Neural cell (in vitro differentiated cells): ENCODE data around the gene CGNL1. TPM values are rescaled to one million over a fixed set of nuclear protein-coding genes. Genes with fewer than 3 reads are reported as not detected.

ENCODE experiments used
- H2AFZ ChIP-seq: fragments of 200-600, 300-800 bp; sonication (generic), shearing (Covaris generic); 2 replicates; pipeline ENCODE4 v1.6.0; 2014; ENCODE audit warnings: low read depth, mild to moderate bottlenecking, antibody characterized with exemption, low read length, moderate library complexity
- H3F3A ChIP-seq: fragments of 200-600 bp; shearing (Covaris generic); 2 replicates; pipeline ENCODE4 v1.6.1; 2016; ENCODE audit warnings: mild to moderate bottlenecking, moderate library complexity, mixed read lengths, antibody characterized with exemption, low read length; ENCODE audit not compliant: insufficient read depth, poor library complexity, severe bottlenecking
- H3K27ac ChIP-seq: fragments of 200-600, 300-800 bp; sonication (generic), shearing (Covaris generic); 2 replicates; pipeline ENCODE4 v1.5.1; 2014; ENCODE audit warnings: mild to moderate bottlenecking, low read length, moderate library complexity
- H3K27me3 ChIP-seq: fragments of 300-800, 200-600 bp; sonication (generic), shearing (Covaris generic); 2 replicates; pipeline ENCODE4 v1.6.0; 2014; ENCODE audit warnings: mild to moderate bottlenecking, low read depth, low read length, moderate library complexity; ENCODE audit not compliant: insufficient read depth
- H3K36me3 ChIP-seq: fragments of 300-800, 200-600 bp; sonication (generic), shearing (Covaris generic); 2 replicates; pipeline ENCODE4 v1.5.1; 2014; ENCODE audit warnings: mild to moderate bottlenecking, antibody characterized with exemption, low read length, moderate library complexity; ENCODE audit not compliant: insufficient read depth
- H3K4me2 ChIP-seq: fragments of 300-800, 200-600 bp; sonication (generic), shearing (Covaris generic); 2 replicates; pipeline ENCODE4 v1.6.0; 2014; ENCODE audit warnings: mild to moderate bottlenecking, low read length
- H3K4me3 ChIP-seq: fragments of 300-800, 200-600 bp; sonication (generic), shearing (Covaris generic); 2 replicates; pipeline ENCODE4 v1.5.1; 2014; ENCODE audit warnings: mild to moderate bottlenecking, low read length, moderate library complexity
- H3K79me2 ChIP-seq: fragments of 200-600 bp; shearing (Covaris generic); replicated peaks from 2 replicates; pipeline ENCODE4 v1.6.0; 2014; ENCODE audit warnings: mild to moderate bottlenecking, low read length, moderate library complexity; ENCODE audit not compliant: insufficient read depth
- H3K9ac ChIP-seq: fragments of 300-800, 200-600 bp; sonication (generic), shearing (Covaris generic); 2 replicates; pipeline ENCODE4 v1.6.1; 2016; ENCODE audit warnings: mild to moderate bottlenecking, low read length, mixed read lengths
- H3K9me2 ChIP-seq: fragments of 200-600 bp; shearing (Covaris generic); 2 replicates; pipeline ENCODE4 v1.6.1; 2016; ENCODE audit warnings: mild to moderate bottlenecking, low read length, mixed read lengths; ENCODE audit not compliant: insufficient read depth
- H3K9me3 ChIP-seq: fragments of 200-600, 300-800 bp; sonication (generic), shearing (Covaris generic); 2 replicates; pipeline ENCODE4 v1.6.1; 2016; ENCODE audit warnings: mild to moderate bottlenecking, mixed run types, low read length, moderate library complexity, mixed read lengths
- H4K20me1 ChIP-seq: fragments of 200-600 bp; shearing (Covaris generic); 2 replicates; pipeline ENCODE4 v1.6.1; 2016; ENCODE audit warnings: mild to moderate bottlenecking, mixed run types; ENCODE audit not compliant: insufficient read depth
- EP300 ChIP-seq: fragments of 450-650 bp; conservative IDR thresholded peaks from 2 replicates; pipeline ENCODE4 v1.6.1; 2014; ENCODE audit warnings: antibody characterized with exemption, mild to moderate bottlenecking, moderate library complexity; ENCODE audit not compliant: poor library complexity, severe bottlenecking
- EZH2 ChIP-seq: fragments of 200-600, 300-800 bp; shearing (Covaris generic), sonication (generic); IDR thresholded peaks from 2 replicates; pipeline ENCODE4 v1.6.1; 2014; ENCODE audit warnings: antibody characterized with exemption, low read length, borderline replicate concordance, mild to moderate bottlenecking; ENCODE audit not compliant: insufficient read depth, poor library complexity, severe bottlenecking
- MXI1 ChIP-seq: fragments of 450-650 bp; conservative IDR thresholded peaks from 2 replicates; pipeline ENCODE4 v1.6.1; 2014; ENCODE audit warnings: antibody characterized with exemption, mild to moderate bottlenecking; ENCODE audit not compliant: poor library complexity, severe bottlenecking
- POLR2AphosphoS5 ChIP-seq: IDR thresholded peaks from 2 replicates; pipeline ENCODE4 v1.6.1; 2012
- RAD21 ChIP-seq: fragments of 450-650 bp; conservative IDR thresholded peaks from 2 replicates; pipeline ENCODE4 v1.6.1; 2014; ENCODE audit warnings: antibody characterized with exemption, mild to moderate bottlenecking, moderate library complexity
- SMC3 ChIP-seq: fragments of 450-650 bp; conservative IDR thresholded peaks from 2 replicates; pipeline ENCODE4 v1.6.1; 2014; ENCODE audit warnings: antibody characterized with exemption, mild to moderate bottlenecking, moderate library complexity; ENCODE audit not compliant: poor library complexity
- TAF1 ChIP-seq: IDR thresholded peaks from 2 replicates; pipeline ENCODE4 v1.6.1; 2012; ENCODE audit warnings: low read depth
- polyA plus RNA-seq: library from polyadenylated mRNA; depleted of rRNA; stranded (reverse); fragments of >200 nt; gene quantifications from 2 replicates; pipeline ENCODE4 v1.2.3, GENCODE V29; 2014
- TF ChIP-seq, protein P1 (sequence below): fragments of 450-650 bp; IDR thresholded peaks from 2 replicates; pipeline ENCODE4 v1.5.1; 2014; ENCODE audit warnings: antibody characterized with exemption, mild to moderate bottlenecking, moderate library complexity; ENCODE audit not compliant: poor library complexity, severe bottlenecking
- TF ChIP-seq, protein P2 (sequence below): IDR thresholded peaks from 2 replicates; pipeline ENCODE4 v1.6.1; 2012; ENCODE audit warnings: borderline replicate concordance

The CGNL1 gene
- polyA plus RNA-seq, 1 donor from 2014 or later = 0.26 TPM

DNA sequence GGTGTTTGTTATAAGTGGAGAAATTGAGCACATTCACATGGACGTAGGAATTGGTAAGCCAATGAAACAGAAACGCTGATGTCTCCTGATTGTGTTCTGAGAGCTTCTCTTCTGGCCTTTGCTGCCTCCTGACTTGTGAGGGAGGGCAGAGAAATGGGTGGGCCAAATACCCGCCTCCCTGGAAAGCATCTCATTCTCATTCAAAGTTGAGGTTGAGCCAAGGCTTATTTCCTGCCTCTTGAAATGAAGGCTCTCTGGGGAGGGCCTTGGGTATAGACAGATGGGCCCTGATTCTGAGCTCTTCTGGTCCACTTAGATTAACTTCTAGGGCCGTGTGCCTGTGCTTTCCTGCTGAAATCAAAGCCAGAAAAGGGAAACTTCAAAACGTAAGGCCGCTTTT lies 158.0 kb downstream of the CGNL1 start:
- Histone ChIP-seq H3F3A (no peaks in the 10 kb centered on the region), H3K4me3 (no peak overlapping the region), H2AFZ (no peak overlapping the region), H3K36me3 (no peaks in the 10 kb centered on the region), H3K79me2 (no peaks in the 10 kb centered on the region), H3K9ac (no peak overlapping the region), H3K9me2 (no peaks in the 10 kb centered on the region), H3K9me3 (no peaks in the 10 kb centered on the region), H3K27ac (no peak overlapping the region), H3K4me2 (no peak overlapping the region), H3K27me3 (no peaks in the 10 kb centered on the region), H4K20me1 (no peaks in the 10 kb centered on the region)
- TF ChIP-seq MXI1 = no peak
- TF ChIP-seq, protein P1, sequence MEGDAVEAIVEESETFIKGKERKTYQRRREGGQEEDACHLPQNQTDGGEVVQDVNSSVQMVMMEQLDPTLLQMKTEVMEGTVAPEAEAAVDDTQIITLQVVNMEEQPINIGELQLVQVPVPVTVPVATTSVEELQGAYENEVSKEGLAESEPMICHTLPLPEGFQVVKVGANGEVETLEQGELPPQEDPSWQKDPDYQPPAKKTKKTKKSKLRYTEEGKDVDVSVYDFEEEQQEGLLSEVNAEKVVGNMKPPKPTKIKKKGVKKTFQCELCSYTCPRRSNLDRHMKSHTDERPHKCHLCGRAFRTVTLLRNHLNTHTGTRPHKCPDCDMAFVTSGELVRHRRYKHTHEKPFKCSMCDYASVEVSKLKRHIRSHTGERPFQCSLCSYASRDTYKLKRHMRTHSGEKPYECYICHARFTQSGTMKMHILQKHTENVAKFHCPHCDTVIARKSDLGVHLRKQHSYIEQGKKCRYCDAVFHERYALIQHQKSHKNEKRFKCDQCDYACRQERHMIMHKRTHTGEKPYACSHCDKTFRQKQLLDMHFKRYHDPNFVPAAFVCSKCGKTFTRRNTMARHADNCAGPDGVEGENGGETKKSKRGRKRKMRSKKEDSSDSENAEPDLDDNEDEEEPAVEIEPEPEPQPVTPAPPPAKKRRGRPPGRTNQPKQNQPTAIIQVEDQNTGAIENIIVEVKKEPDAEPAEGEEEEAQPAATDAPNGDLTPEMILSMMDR = no peak
- TF ChIP-seq TAF1 = no peak
- TF ChIP-seq EZH2 = no peak
- TF ChIP-seq SMC3 = no peak
- no peak for TF ChIP-seq POLR2AphosphoS5
- TF ChIP-seq RAD21 = no peak
- TF ChIP-seq EP300 = no peak
- TF ChIP-seq, protein P2, sequence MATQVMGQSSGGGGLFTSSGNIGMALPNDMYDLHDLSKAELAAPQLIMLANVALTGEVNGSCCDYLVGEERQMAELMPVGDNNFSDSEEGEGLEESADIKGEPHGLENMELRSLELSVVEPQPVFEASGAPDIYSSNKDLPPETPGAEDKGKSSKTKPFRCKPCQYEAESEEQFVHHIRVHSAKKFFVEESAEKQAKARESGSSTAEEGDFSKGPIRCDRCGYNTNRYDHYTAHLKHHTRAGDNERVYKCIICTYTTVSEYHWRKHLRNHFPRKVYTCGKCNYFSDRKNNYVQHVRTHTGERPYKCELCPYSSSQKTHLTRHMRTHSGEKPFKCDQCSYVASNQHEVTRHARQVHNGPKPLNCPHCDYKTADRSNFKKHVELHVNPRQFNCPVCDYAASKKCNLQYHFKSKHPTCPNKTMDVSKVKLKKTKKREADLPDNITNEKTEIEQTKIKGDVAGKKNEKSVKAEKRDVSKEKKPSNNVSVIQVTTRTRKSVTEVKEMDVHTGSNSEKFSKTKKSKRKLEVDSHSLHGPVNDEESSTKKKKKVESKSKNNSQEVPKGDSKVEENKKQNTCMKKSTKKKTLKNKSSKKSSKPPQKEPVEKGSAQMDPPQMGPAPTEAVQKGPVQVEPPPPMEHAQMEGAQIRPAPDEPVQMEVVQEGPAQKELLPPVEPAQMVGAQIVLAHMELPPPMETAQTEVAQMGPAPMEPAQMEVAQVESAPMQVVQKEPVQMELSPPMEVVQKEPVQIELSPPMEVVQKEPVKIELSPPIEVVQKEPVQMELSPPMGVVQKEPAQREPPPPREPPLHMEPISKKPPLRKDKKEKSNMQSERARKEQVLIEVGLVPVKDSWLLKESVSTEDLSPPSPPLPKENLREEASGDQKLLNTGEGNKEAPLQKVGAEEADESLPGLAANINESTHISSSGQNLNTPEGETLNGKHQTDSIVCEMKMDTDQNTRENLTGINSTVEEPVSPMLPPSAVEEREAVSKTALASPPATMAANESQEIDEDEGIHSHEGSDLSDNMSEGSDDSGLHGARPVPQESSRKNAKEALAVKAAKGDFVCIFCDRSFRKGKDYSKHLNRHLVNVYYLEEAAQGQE = no peak

DNA sequence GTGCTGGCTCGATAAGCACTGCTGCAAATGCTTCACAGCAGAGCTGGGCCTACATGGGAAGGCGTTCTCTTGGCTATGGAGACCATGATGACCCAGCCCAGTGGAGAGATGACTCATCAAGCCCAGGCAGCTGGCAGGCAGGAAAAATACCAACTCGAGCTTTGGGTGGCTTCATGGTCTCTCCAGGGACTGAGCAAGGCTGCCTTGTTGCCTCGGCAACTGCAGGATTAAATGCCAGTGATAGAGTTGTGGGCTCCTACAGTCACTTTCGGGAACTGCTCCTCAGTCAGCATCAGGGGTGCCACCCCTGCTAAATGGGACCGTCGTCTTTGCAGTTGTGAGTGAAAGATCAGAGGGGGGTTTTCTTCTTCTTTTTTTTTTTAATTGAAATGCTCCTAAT lies 160.8 kb downstream of the CGNL1 start:
- H3K4me2 ChIP-seq = no peak overlapping the region
- TF ChIP-seq, protein P2 = no peak
- TF ChIP-seq MXI1 (no peak), EZH2 (no peak), TAF1 (no peak), RAD21 (no peak), EP300 (no peak), SMC3 (no peak), POLR2AphosphoS5 (no peak)
- TF ChIP-seq, protein P1 = no peak

More for the DNA sequence above, 160.8 kb downstream of the CGNL1 start:
- Histone ChIP-seq H3K4me3 (no peak overlapping the region), H3K9me3 (no peaks in the 10 kb centered on the region), H3K27me3 (no peaks in the 10 kb centered on the region), H3K9ac (no peak overlapping the region), H4K20me1 (no peaks in the 10 kb centered on the region), H3K9me2 (no peaks in the 10 kb centered on the region), H3K27ac (no peak overlapping the region), H3F3A (no peaks in the 10 kb centered on the region), H3K79me2 (no peaks in the 10 kb centered on the region), H3K36me3 (no peaks in the 10 kb centered on the region), H2AFZ (no peak overlapping the region)
